Epithelial cell of proximal tubule (primary cell): Measurements from ENCODE around the gene APH1B. TPM values are rescaled to one million over a fixed set of nuclear protein-coding genes. Genes with fewer than 3 reads are reported as not detected.

Experiments
- DNase-seq: peaks from one replicate; pipeline ENCODE4 v3.0.0-alpha.2; 2011; ENCODE audit warnings: low read depth
- H3K4me3 ChIP-seq: 2 replicates; pipeline ENCODE4 v1.5.1; 2011; ENCODE audit warnings: low read depth, mild to moderate bottlenecking, low read length
- total RNA-seq: library from RNA; depleted of rRNA; stranded (reverse); fragments of >200 nt; gene quantifications from 2 replicates; pipeline ENCODE4 v1.2.3, GENCODE V29; 2015
- TF ChIP-seq, protein P1 (sequence below): conservative IDR thresholded peaks from 2 replicates; pipeline ENCODE4 v1.5.1; 2012; ENCODE audit warnings: low read depth, mild to moderate bottlenecking, low read length

The APH1B gene
- total RNA-seq, 1 donor from 2014 or later, result 3.9 TPM

DNA sequence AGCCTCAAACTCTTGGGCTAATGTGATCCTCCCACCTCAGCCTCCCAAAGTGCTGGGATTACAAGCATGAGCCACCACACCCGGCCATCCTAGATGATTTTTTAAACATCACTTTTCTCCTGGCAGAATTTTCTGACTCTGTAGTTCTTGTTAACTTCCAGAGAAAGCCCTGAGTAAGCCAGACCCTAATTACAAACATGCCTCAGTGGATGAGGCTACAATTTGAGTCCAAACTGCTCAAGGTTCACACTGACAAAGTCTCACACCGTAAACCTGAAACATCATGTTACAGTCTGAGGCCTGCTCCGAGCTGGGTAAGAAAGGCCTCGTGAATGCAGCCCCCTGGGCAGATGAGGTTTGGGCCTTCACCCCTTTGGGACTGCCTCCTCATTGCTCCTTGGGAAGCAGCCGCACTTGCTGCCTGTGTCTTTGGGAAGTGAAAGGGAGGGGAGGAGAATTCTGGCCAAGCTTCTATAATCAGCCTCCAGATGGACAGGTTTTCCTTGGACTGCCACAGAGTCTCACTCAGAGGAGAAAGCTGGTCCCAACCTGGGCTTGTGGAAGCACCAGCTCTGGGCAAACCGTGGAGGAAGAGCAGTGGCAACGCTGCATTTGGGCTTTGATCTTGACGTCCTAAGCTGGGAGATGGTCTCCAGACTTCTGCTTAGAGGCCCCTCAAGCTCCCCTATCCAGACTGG, 58.3 kb downstream of the APH1B start:
- no peak overlapping the region for H3K4me3 ChIP-seq
- DNase-seq, result no peak
- TF ChIP-seq, protein P1, sequence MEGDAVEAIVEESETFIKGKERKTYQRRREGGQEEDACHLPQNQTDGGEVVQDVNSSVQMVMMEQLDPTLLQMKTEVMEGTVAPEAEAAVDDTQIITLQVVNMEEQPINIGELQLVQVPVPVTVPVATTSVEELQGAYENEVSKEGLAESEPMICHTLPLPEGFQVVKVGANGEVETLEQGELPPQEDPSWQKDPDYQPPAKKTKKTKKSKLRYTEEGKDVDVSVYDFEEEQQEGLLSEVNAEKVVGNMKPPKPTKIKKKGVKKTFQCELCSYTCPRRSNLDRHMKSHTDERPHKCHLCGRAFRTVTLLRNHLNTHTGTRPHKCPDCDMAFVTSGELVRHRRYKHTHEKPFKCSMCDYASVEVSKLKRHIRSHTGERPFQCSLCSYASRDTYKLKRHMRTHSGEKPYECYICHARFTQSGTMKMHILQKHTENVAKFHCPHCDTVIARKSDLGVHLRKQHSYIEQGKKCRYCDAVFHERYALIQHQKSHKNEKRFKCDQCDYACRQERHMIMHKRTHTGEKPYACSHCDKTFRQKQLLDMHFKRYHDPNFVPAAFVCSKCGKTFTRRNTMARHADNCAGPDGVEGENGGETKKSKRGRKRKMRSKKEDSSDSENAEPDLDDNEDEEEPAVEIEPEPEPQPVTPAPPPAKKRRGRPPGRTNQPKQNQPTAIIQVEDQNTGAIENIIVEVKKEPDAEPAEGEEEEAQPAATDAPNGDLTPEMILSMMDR, result no peak

DNA sequence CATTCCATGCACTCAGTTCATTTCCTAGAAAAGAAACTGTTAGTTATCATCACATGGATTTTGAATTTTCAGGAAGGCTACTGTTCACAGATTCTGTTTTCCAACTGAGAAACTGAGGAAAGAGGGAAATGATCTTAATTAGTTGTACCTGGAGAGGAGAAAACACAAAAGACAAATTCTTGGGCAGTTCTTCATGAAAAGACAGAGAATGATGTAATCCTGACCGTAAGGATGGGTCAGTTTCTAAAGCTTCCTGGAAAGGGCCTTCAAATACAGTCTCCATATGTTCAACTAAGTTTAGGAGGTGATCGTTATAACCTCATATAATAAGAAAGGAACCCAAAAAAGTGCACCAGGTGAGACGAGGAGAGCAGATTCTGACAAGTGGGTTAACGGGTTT, 59.6 kb downstream of the APH1B start:
- no peak overlapping the region for H3K4me3 ChIP-seq
- TF ChIP-seq, protein P1, result no peak
- no peak for DNase-seq

DNA sequence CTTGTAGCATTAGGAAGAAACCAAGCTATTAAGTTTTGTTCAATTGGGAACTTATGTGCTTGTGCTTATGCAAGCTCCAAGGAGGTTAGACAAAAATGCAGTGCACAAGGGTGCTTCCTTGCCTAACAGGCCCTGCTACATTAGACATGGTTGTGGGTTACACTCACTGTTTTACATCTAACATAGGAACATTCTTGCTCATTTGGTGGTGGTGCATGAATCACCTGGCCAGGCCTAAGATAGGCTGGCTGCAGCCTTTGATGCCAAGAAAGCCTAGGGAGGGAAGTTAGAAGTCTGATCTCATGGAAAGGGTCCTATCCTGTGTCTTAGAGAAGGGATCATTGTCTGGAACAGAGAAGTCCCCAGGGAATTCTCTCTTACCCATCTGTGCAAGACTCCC, 60.8 kb downstream of the APH1B start:
- DNase-seq, result no peak
- no peak overlapping the region for H3K4me3 ChIP-seq
- TF ChIP-seq, protein P1, result no peak

DNA sequence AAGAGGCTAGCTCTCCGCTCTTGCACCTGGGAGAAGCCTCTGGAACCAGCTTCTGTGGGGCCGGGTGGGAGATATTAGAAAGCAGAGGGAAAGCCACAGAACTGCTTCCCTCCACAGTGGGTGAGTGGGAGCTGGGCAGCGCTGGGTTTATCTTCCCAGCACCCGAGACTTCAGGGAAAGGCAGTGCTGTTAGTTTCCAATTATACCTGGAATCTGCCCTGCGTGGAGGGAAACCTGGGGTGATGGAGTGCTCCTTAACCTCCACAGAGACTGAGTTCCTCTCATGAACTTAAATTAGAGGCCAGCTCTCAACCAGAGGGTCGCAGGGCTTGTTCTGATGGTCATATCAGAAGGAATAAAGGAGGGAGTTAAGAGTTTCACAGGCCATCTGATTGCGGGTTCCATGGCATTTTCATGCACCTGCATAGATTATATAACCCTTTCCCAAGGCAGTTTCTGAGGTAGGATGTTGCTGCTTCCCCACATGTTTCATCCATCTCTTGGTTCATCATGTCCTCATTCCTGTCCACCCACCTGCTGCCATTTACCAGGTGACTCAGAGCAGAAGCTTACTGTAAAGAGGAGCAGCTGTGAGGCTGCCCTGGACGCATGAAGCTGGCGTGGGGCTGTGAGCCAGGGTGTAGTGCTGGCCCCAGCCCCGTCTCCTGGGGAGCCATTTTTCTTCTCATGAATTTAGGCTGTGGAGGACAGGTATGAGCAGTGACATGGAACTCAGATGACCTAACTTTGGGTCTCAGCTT, 61.8 kb downstream of the APH1B start:
- DNase-seq, result no peak
- TF ChIP-seq, protein P1, result no peak
- no peak overlapping the region for H3K4me3 ChIP-seq

DNA sequence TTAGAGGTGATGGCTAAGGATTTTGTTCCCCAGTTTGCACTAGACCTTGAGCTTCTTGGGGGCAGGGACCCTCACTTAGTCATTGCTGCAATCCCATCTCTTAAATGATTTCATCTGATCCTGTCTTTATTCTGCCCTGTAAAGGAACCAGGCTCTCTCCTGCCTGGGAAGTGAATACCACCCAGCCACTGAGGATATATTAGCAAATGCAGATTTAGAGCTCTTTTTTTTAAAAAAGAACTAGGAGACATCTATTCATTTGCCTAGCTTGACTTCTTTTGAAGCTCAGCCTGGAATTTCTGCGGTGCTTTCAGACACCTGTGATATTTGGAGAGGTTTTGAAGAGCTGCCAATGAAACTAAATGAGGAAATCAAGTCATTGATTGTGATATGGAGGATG, 62.4 kb downstream of the APH1B start:
- TF ChIP-seq, protein P1, result no peak
- DNase-seq, result no peak
- no peak overlapping the region for H3K4me3 ChIP-seq

DNA sequence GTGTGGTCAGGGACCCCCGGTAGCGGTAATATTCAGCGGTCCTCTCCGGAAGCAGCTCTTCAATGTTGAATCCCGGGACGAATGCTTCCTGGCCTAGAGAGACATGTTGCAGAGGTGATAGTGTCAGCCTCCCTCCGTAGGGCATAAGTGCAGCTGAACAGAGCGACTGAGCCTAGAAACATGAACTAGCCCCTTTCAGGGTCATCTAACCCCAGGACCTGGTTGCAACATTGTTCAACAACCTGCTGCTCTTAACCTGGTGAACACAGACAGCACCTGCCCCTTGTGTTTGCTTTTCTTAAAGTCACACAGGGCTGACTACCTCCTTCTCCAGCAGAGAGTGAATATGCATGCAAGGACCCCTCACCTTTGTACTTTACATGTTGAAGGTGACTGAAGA, 62.9 kb downstream of the APH1B start:
- H3K4me3 ChIP-seq, result no peak overlapping the region
- TF ChIP-seq, protein P1, result no peak
- no peak for DNase-seq
